OCI-LY7 (cell line): Measurements from ENCODE around the gene KLK1. TPM values are rescaled to one million over a fixed set of nuclear protein-coding genes. Genes with fewer than 3 reads are reported as not detected.
"Not testable (repeated sequence)": the region's sequence is repeated elsewhere in the genome, so short reads cannot be mapped to it uniquely, and the experiment has no call there.

Source experiments
- BruUV-seq: library from RNA; stranded (reverse); fragments of 400-500 nt; replicated peaks from 2 replicates; lab custom pipeline; 2021; lab: Mats Ljungman, UMichigan
- CTCF ChIA-PET: fragments of 300-600 bp; sonication (Branson Sonifier 250); formaldehyde crosslinking; loops from one replicate; lab custom pipeline; 2022; ENCODE audit warnings: antibody characterized with exemption; ENCODE audit not compliant: unreplicated experiment; lab: Charles Lee
- POLR2A ChIA-PET: fragments of 300-600 bp; sonication (Branson Sonifier 250); formaldehyde crosslinking; loops from one replicate; lab custom pipeline; 2022; ENCODE audit warnings: antibody characterized with exemption; lab: Charles Lee
- DNase-seq: peaks from one replicate; pipeline ENCODE4 v3.0.0-alpha.2; 2015; ENCODE audit warnings: low spot score
- H2AFZ ChIP-seq: fragments of 200-600 bp; sonication (generic), shearing (Covaris generic); 2 replicates; pipeline ENCODE4 v1.6.1; 2014; ENCODE audit warnings: mild to moderate bottlenecking, antibody characterized with exemption, low read length, moderate library complexity
- H3K27ac ChIP-seq: fragments of 200-600 bp; sonication (generic); 2 replicates; pipeline ENCODE4 v1.5.1; 2014; ENCODE audit warnings: mixed run types, low read depth, mild to moderate bottlenecking, moderate library complexity, low read length, inconsistent platforms; ENCODE audit not compliant: poor library complexity, severe bottlenecking
- H3K36me3 ChIP-seq: fragments of 200-600 bp; sonication (generic); 2 replicates; pipeline ENCODE4 v1.6.1; 2014; ENCODE audit warnings: mild to moderate bottlenecking, antibody characterized with exemption, low read length, moderate library complexity, mixed read lengths; ENCODE audit not compliant: insufficient read depth
- H3K4me1 ChIP-seq: fragments of 200-600 bp; sonication (generic); 2 replicates; pipeline ENCODE4 v1.5.1; 2014; ENCODE audit warnings: mild to moderate bottlenecking, low read length; ENCODE audit not compliant: insufficient read depth, poor library complexity, severe bottlenecking
- H3K4me2 ChIP-seq: fragments of 200-600 bp; sonication (generic); 2 replicates; pipeline ENCODE4 v1.6.1; 2014; ENCODE audit warnings: mild to moderate bottlenecking, low read length
- H3K4me3 ChIP-seq: fragments of 200-600 bp; sonication (generic); 2 replicates; pipeline ENCODE4 v1.5.1; 2014; ENCODE audit warnings: mild to moderate bottlenecking, low read depth, low read length; ENCODE audit not compliant: poor library complexity, severe bottlenecking
- H3K79me2 ChIP-seq: fragments of 200-600 bp; sonication (generic); 2 replicates; pipeline ENCODE4 v1.6.1; 2016; ENCODE audit warnings: low read depth, mild to moderate bottlenecking, low read length, moderate library complexity, mixed read lengths; ENCODE audit not compliant: insufficient read depth
- H3K9me2 ChIP-seq: fragments of 200-600 bp; sonication (generic); 2 replicates; pipeline ENCODE4 v1.6.1; 2016; ENCODE audit warnings: mild to moderate bottlenecking, low read length, mixed read lengths; ENCODE audit not compliant: insufficient read depth
- H3K9me3 ChIP-seq: fragments of 200-600 bp; sonication (generic); 2 replicates; pipeline ENCODE4 v1.6.1; 2014; ENCODE audit warnings: mild to moderate bottlenecking, mixed run types, low read length, mixed read lengths
- H4K20me1 ChIP-seq: fragments of 200-600 bp; sonication (generic); 2 replicates; pipeline ENCODE4 v1.6.1; 2014; ENCODE audit warnings: mild to moderate bottlenecking, antibody characterized with exemption, low read length, moderate library complexity, mixed read lengths; ENCODE audit not compliant: insufficient read depth
- EZH2phosphoT487 ChIP-seq: fragments of 200-600 bp; sonication (generic); IDR thresholded peaks from 2 replicates; pipeline ENCODE4 v1.6.1; 2018; ENCODE audit warnings: low read depth, borderline replicate concordance, mild to moderate bottlenecking, mixed run types, antibody characterized with exemption, low read length, moderate library complexity, mixed read lengths
- intact Hi-C: fragments of 100-400 bp; cut with micrococcal nuclease; formaldehyde crosslinking; loops from one replicate; pipeline ENCODE4 v1.10.0; 2022; ENCODE audit not compliant: unreplicated experiment
- total RNA-seq, 2 experiments: library from RNA; depleted of rRNA in 1 of 2; stranded (reverse); fragments of >200 nt in 1 of 2; shearing (Covaris generic) in 1 of 2; gene quantifications; 2 replicates each; pipeline ENCODE4 v1.2.3, GENCODE V29; 2014 to 2022
- TF ChIP-seq, protein P1 (sequence below): fragments of 200-600 bp; sonication (generic); conservative IDR thresholded peaks from 2 replicates; pipeline ENCODE4 v1.5.1; 2014; ENCODE audit warnings: mild to moderate bottlenecking, antibody characterized with exemption, low read length, moderate library complexity, mixed read lengths

KLK1 gene
- total RNA-seq, 2 experiments from 2014 or later, result 5.1 TPM; not detected in 1

DNA sequence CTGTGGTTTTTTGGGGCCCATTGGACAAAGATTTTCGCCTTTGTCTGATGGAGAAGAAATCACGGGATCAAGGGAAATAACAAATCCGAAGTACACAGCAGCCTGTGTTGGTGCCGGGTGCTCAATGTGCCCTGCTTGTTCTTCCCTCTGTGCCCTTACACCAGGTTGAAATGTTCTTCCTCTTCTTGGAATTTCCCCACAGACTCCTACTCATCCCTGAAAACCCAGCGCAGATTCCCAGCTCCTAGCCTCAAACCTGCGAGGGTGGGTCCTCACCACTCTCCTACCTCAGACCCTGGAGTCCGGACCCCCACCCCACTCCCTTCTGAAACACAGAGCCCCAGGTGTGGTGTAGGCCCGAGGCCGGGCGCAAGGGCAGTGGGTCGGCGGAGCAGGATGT, 38.3 kb downstream of the KLK1 start:
- POLR2A ChIA-PET, result no interaction called here

DNA sequence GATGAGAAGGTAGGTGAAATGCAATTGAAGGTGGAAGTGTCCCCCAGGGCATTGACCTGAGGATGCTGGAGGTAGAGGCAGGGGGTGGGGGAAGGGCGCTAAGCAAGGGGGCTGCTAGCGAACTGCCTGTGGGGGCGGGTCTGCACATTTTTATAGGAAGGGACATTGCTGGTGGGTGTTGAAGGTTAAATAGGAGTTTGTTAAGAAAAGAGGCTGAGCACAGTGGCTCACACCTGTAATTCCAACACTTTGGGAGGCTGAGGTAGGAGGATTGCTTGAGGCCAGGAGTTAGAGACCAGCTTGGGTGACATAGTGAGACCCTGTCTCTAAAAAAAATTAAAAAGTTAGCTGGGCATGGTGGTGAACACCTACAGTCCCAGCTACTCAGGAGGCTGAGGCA, 38.9 kb downstream of the KLK1 start:
- Histone ChIP-seq H3K36me3 (no peaks in the 10 kb centered on the region), H3K4me3 (no peak overlapping the region), H4K20me1 (no peaks in the 10 kb centered on the region), H3K9me2 (no peaks in the 10 kb centered on the region), H3K4me1 (no peaks in the 10 kb centered on the region), H3K79me2 (no peaks in the 10 kb centered on the region), H3K9me3 (no peaks in the 10 kb centered on the region), H3K27ac (no peak overlapping the region), H2AFZ (no peak overlapping the region), H3K4me2 (no peak overlapping the region)
- no TSS peak for BruUV-seq
- intact Hi-C loops, result loop anchor here (5.0 to 10.0 kb wide), 4 partner anchors 138 to 420 kb away; partner anchors contain the start of gene NAPSA
- no peak for DNase-seq
- TF ChIP-seq, protein P1, sequence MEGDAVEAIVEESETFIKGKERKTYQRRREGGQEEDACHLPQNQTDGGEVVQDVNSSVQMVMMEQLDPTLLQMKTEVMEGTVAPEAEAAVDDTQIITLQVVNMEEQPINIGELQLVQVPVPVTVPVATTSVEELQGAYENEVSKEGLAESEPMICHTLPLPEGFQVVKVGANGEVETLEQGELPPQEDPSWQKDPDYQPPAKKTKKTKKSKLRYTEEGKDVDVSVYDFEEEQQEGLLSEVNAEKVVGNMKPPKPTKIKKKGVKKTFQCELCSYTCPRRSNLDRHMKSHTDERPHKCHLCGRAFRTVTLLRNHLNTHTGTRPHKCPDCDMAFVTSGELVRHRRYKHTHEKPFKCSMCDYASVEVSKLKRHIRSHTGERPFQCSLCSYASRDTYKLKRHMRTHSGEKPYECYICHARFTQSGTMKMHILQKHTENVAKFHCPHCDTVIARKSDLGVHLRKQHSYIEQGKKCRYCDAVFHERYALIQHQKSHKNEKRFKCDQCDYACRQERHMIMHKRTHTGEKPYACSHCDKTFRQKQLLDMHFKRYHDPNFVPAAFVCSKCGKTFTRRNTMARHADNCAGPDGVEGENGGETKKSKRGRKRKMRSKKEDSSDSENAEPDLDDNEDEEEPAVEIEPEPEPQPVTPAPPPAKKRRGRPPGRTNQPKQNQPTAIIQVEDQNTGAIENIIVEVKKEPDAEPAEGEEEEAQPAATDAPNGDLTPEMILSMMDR, result no peak
- TF ChIP-seq EZH2phosphoT487, result no peak
- ChIA-PET CTCF (no interaction called here), POLR2A (interaction anchor here (0.6 kb wide), 1 partner anchor 131 kb away, joined by 3 read pairs; no protein-coding TSS in a partner anchor)

More for the DNA sequence above, 38.3 kb downstream of the KLK1 start:
- Histone ChIP-seq H3K9me3 (no peaks in the 10 kb centered on the region), H3K27ac (no peak overlapping the region), H3K4me1 (no peaks in the 10 kb centered on the region), H3K36me3 (no peaks in the 10 kb centered on the region), H3K4me2 (no peak overlapping the region), H3K4me3 (no peak overlapping the region), H3K9me2 (no peaks in the 10 kb centered on the region), H4K20me1 (no peaks in the 10 kb centered on the region), H2AFZ (no peak overlapping the region), H3K79me2 (no peaks in the 10 kb centered on the region)
- CTCF ChIA-PET, result no interaction called here
- intact Hi-C loops, result loop anchor here (10.0 kb wide), 1 partner anchor 421 kb away; the partner anchor contains the start of gene NAPSA
- TF ChIP-seq EZH2phosphoT487, result no peak
- TF ChIP-seq, protein P1, result no peak
- DNase-seq, result no peak
- no TSS peak for BruUV-seq

DNA sequence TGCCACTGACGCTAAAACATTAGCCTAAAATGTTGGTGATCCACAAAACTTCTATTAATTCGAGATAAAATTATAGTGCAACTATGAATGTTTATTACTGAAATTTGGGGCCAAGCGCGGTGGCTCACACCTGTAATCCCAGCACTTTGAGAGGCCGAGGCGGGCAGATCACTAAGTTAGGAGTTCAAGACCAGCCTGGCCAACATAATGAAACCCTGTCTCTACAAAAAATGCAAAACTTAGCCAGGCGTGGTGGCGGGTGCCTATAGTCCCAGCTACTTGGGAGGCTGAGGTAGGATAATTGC, 39.8 kb downstream of the KLK1 start:
- H3K4me2 ChIP-seq, H3K4me1 ChIP-seq, DNase-seq, BruUV-seq, H4K20me1 ChIP-seq, H3K36me3 ChIP-seq, H3K9me3 ChIP-seq, POLR2A ChIA-PET, CTCF ChIA-PET, H3K79me2 ChIP-seq, H3K27ac ChIP-seq, H2AFZ ChIP-seq, H3K4me3 ChIP-seq, H3K9me2 ChIP-seq: not testable (repeated sequence)
- intact Hi-C loops, result loop anchor here (1.0 to 10.0 kb wide), 6 partner anchors 78 to 419 kb away; partner anchors contain the start of gene NAPSA
